PC-3 (cell line): ENCODE results near the gene PSMD6. TPM values are rescaled to one million over a fixed set of nuclear protein-coding genes. Genes with fewer than 3 reads are reported as not detected.

Source experiments
- ATAC-seq: fragments of 200-7000 bp; cut with Tn5 transposase; 2 replicates; pipeline ENCODE4 v1.9.1; 2020; ENCODE audit warnings: mild to moderate bottlenecking, moderate library complexity
- BruUV-seq: library from RNA; stranded (reverse); fragments of 400-500 nt; replicated peaks from 2 replicates; lab custom pipeline; 2021; lab: Mats Ljungman, UMichigan
- CTCF ChIA-PET: fragments of 300-600 bp; sonication (Branson Sonifier 250); formaldehyde crosslinking; loops from one replicate; lab custom pipeline; 2022; ENCODE audit warnings: antibody characterized with exemption; lab: Charles Lee
- POLR2A ChIA-PET: fragments of 300-600 bp; sonication (Branson Sonifier 250); formaldehyde crosslinking; loops from one replicate; lab custom pipeline; 2022; ENCODE audit warnings: antibody characterized with exemption; ENCODE audit not compliant: unreplicated experiment; lab: Charles Lee
- DNase-seq: peaks from one replicate; pipeline ENCODE4 v3.0.0-alpha.2; 2015
- H2AFZ ChIP-seq: fragments of 300-600 bp; sonication (generic); 2 replicates; pipeline ENCODE4 v1.6.0; 2016; ENCODE audit warnings: antibody characterized with exemption, low read length
- H3F3A ChIP-seq: fragments of 300-600 bp; sonication (generic); one replicate; pipeline ENCODE4 v1.6.0; 2017; ENCODE audit warnings: antibody characterized with exemption, low read length, control low read depth, mild to moderate bottlenecking; ENCODE audit not compliant: unreplicated experiment
- H3K27ac ChIP-seq: fragments of 300-600 bp; sonication (generic); 2 replicates; pipeline ENCODE4 v1.5.1; 2016; ENCODE audit warnings: mild to moderate bottlenecking, low read length
- H3K27me3 ChIP-seq: fragments of 300-600 bp; sonication (generic); 2 replicates; pipeline ENCODE4 v1.6.1; 2016; ENCODE audit warnings: low read length, mixed read lengths
- H3K36me3 ChIP-seq: fragments of 300-600 bp; sonication (generic); 2 replicates; pipeline ENCODE4 v1.6.1; 2016; ENCODE audit warnings: low read depth, mixed run types, low read length, mixed read lengths
- H3K4me1 ChIP-seq: fragments of 300-600 bp; sonication (generic); 2 replicates; pipeline ENCODE4 v1.5.1; 2016; ENCODE audit warnings: low read length; ENCODE audit not compliant: insufficient read depth
- H3K4me2 ChIP-seq: fragments of 300-600 bp; sonication (generic); 2 replicates; pipeline ENCODE4 v1.6.0; 2016; ENCODE audit warnings: low read length
- H3K4me3 ChIP-seq: fragments of 300-600 bp; sonication (generic); 2 replicates; pipeline ENCODE4 v1.5.1; 2016; ENCODE audit warnings: mild to moderate bottlenecking, low read length, mixed read lengths
- H3K79me2 ChIP-seq: fragments of 300-600 bp; sonication (generic); 2 replicates; pipeline ENCODE4 v1.6.1; 2017; ENCODE audit warnings: low read length, mixed read lengths
- H3K9ac ChIP-seq: fragments of 300-600 bp; sonication (generic); 2 replicates; pipeline ENCODE4 v1.6.0; 2016; ENCODE audit warnings: mild to moderate bottlenecking, low read length
- H3K9me2 ChIP-seq: fragments of 300-600 bp; sonication (generic); replicated peaks from 2 replicates; pipeline ENCODE4 v1.6.1; 2016; ENCODE audit warnings: mixed run types, low read length, mixed read lengths
- H3K9me3 ChIP-seq: fragments of 300-600 bp; sonication (generic); 2 replicates; pipeline ENCODE4 v1.6.1; 2016; ENCODE audit warnings: low read length, mixed read lengths
- H4K20me1 ChIP-seq: fragments of 300-600 bp; sonication (generic); 2 replicates; pipeline ENCODE4 v1.6.1; 2016; ENCODE audit warnings: low read length, mixed read lengths
- EZH2 ChIP-seq: fragments of 300-600 bp; sonication (generic); IDR thresholded peaks from one replicate; pipeline ENCODE4 v1.6.1; 2017; ENCODE audit warnings: antibody characterized with exemption, mild to moderate bottlenecking, low read length; ENCODE audit not compliant: unreplicated experiment
- EZH2phosphoT487 ChIP-seq: fragments of 300-600 bp; sonication (generic); IDR thresholded peaks from 2 replicates; pipeline ENCODE4 v1.6.1; 2018; ENCODE audit warnings: mild to moderate bottlenecking, antibody characterized with exemption, low read length, borderline replicate concordance
- intact Hi-C: fragments of 100-400 bp; cut with micrococcal nuclease; formaldehyde crosslinking; loops from 2 replicates; pipeline ENCODE4 v1.9.0; 2023
- total RNA-seq: library from RNA; depleted of rRNA; stranded (reverse); fragments of >200 nt; gene quantifications from 2 replicates; pipeline ENCODE4 v1.2.3, GENCODE V29; 2014
- TF ChIP-seq, protein P1 (sequence below): fragments of 300-600 bp; sonication (generic); conservative IDR thresholded peaks from 2 replicates; pipeline ENCODE4 v1.5.1; 2017; ENCODE audit warnings: antibody characterized with exemption, low read depth, mild to moderate bottlenecking, low read length

PSMD6 gene
- total RNA-seq, 1 experiment from 2014 or later, result 80.7 TPM

DNA sequence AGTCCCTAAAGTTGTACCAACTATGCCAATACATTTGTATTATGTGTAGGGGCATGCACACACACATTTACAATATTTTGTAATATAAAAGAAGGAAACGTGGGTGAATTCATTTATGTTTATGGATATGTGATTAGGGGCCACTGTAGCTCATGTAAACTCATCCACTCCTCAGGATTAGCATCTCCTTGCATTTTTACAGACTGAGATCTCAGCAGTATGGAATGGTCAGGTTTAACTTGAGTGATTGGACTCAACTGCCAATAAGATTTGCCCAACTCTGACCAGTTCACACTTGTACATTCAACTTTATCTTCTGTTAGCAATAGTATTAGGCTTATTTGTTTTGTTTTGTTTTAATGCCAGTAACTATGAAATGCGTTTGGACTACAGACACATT, 36.5 kb downstream of the PSMD6 start:
- intact Hi-C loops, result no loop called here
- H4K20me1 ChIP-seq, result no peaks in the 10 kb centered on the region
- H3K4me3 ChIP-seq, result no peak overlapping the region
- no peaks in the 10 kb centered on the region for H3K36me3 ChIP-seq
- no peak overlapping the region for H3K4me2 ChIP-seq
- BruUV-seq, result no TSS peak
- no peaks in the 10 kb centered on the region for H3K79me2 ChIP-seq
- DNase-seq (no peak), ATAC-seq (no peak)
- no peaks in the 10 kb centered on the region for H3K4me1 ChIP-seq
- H3K9ac ChIP-seq, result no peak overlapping the region
- TF ChIP-seq EZH2 (no peak), EZH2phosphoT487 (no peak)
- TF ChIP-seq, protein P1, sequence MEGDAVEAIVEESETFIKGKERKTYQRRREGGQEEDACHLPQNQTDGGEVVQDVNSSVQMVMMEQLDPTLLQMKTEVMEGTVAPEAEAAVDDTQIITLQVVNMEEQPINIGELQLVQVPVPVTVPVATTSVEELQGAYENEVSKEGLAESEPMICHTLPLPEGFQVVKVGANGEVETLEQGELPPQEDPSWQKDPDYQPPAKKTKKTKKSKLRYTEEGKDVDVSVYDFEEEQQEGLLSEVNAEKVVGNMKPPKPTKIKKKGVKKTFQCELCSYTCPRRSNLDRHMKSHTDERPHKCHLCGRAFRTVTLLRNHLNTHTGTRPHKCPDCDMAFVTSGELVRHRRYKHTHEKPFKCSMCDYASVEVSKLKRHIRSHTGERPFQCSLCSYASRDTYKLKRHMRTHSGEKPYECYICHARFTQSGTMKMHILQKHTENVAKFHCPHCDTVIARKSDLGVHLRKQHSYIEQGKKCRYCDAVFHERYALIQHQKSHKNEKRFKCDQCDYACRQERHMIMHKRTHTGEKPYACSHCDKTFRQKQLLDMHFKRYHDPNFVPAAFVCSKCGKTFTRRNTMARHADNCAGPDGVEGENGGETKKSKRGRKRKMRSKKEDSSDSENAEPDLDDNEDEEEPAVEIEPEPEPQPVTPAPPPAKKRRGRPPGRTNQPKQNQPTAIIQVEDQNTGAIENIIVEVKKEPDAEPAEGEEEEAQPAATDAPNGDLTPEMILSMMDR, result no peak
- H3K9me3 ChIP-seq, result no peaks in the 10 kb centered on the region
- H3K9me2 ChIP-seq, result no peaks in the 10 kb centered on the region
- no peaks in the 10 kb centered on the region for H3K27me3 ChIP-seq
- no peak overlapping the region for H3K27ac ChIP-seq
- POLR2A ChIA-PET, result no interaction called here
- no peak overlapping the region for H2AFZ ChIP-seq
- H3F3A ChIP-seq, result no peaks in the 10 kb centered on the region
- CTCF ChIA-PET, result no interaction called here

DNA sequence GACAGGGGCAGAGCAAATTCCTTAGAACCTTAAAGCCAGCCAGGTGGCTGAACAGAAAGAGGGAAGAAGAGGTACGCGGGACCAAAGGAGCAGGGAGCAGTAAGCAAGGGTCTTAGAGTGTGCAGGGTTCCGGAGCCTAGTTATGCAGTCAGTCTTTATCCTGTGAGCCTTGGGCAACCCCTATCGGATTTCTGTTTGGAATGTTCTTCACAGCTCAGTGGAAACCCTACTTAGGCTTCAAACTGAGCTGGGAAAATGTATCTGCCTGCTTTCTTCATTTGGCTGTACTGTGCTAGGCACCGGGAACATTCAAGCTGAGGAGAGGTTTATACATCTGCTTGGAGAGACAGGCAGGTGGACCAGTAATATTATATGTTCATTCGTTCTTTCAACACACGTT, 37.1 kb downstream of the PSMD6 start:
- H3K4me3 ChIP-seq, result no peak overlapping the region
- H3K9me2 ChIP-seq, result no peaks in the 10 kb centered on the region
- intact Hi-C loops, result no loop called here
- no peaks in the 10 kb centered on the region for H3F3A ChIP-seq
- H3K9me3 ChIP-seq, result no peaks in the 10 kb centered on the region
- no peak overlapping the region for H3K27ac ChIP-seq
- no peaks in the 10 kb centered on the region for H4K20me1 ChIP-seq
- no peaks in the 10 kb centered on the region for H3K27me3 ChIP-seq
- BruUV-seq, result no TSS peak
- no peak for DNase-seq
- H3K4me1 ChIP-seq, result no peaks in the 10 kb centered on the region
- POLR2A ChIA-PET, result no interaction called here
- no peak for TF ChIP-seq EZH2phosphoT487
- TF ChIP-seq, protein P1, result no peak
- no peak for TF ChIP-seq EZH2
- no peak for ATAC-seq
- no peak overlapping the region for H3K9ac ChIP-seq
- H3K36me3 ChIP-seq, result no peaks in the 10 kb centered on the region
- H3K79me2 ChIP-seq, result no peaks in the 10 kb centered on the region
- CTCF ChIA-PET, result no interaction called here
- no peak overlapping the region for H2AFZ ChIP-seq
- H3K4me2 ChIP-seq, result no peak overlapping the region

DNA sequence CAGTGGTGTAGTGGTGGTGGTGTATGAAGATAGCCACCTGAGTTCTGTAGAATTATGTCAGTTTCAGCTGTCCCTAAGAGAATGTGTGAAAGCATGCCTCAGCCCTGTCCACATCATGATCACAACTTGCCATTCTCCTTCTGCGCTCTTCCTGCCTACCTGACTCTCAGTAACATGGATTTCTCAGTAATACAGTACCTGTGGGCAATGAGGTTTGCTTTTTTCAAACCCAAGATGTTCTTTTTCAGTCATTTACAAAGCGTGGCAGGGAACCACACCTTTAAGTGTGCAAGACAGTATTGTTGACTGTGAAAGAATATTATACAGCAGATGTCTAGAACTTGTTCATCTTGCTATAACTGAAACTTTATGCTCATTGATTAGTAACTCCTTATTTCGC, 38.9 kb downstream of the PSMD6 start:
- no peak overlapping the region for H3K27ac ChIP-seq
- intact Hi-C loops, result no loop called here
- no peaks in the 10 kb centered on the region for H3K36me3 ChIP-seq
- no peak overlapping the region for H3K4me3 ChIP-seq
- no peak overlapping the region for H2AFZ ChIP-seq
- no peak for ATAC-seq
- H3K9me2 ChIP-seq, result no peaks in the 10 kb centered on the region
- no peaks in the 10 kb centered on the region for H3K79me2 ChIP-seq
- no peaks in the 10 kb centered on the region for H3K9me3 ChIP-seq
- H3K9ac ChIP-seq, result no peak overlapping the region
- TF ChIP-seq, protein P1, result no peak
- TF ChIP-seq EZH2 (no peak), EZH2phosphoT487 (no peak)
- no peak overlapping the region for H3K4me2 ChIP-seq
- H4K20me1 ChIP-seq, result no peaks in the 10 kb centered on the region
- ChIA-PET POLR2A (no interaction called here), CTCF (no interaction called here)
- BruUV-seq, result no TSS peak
- DNase-seq, result no peak
- no peaks in the 10 kb centered on the region for H3F3A ChIP-seq
- no peaks in the 10 kb centered on the region for H3K4me1 ChIP-seq
- no peaks in the 10 kb centered on the region for H3K27me3 ChIP-seq
